BLaER1 treated with 17β-estradiol and CSF1 and Interleukin-3, amounts not matched to agents 10 nM and 100 nM (cell line): ENCODE measurements around the gene MUC6.

Experiments used
- H3K27ac ChIP-seq, 11 experiments: shearing (Covaris generic); formaldehyde crosslinking; 2 replicates each; pipeline ENCODE4 v1.8.1; 2022
- H3K27me3 ChIP-seq, 11 experiments: shearing (Covaris generic); formaldehyde crosslinking; 2 replicates each; pipeline ENCODE4 v1.8.1; 2022
- H3K36me3 ChIP-seq, 11 experiments: shearing (Covaris generic); formaldehyde crosslinking; 2 replicates each; pipeline ENCODE4 v1.8.1; 2022
- H3K4me1 ChIP-seq, 10 experiments: shearing (Covaris generic); formaldehyde crosslinking; 2 replicates each; pipeline ENCODE4 v1.8.1; 2022
- H3K4me2 ChIP-seq, 11 experiments: shearing (Covaris generic); formaldehyde crosslinking; 2 replicates each; pipeline ENCODE4 v1.8.1; 2022
- H3K4me3 ChIP-seq, 10 experiments: shearing (Covaris generic); formaldehyde crosslinking; 2 replicates each; pipeline ENCODE4 v1.8.1; 2022
- H3K9ac ChIP-seq, 11 experiments: shearing (Covaris generic); formaldehyde crosslinking; 2 replicates each; pipeline ENCODE4 v1.8.1; 2022
- H3K9me3 ChIP-seq, 11 experiments: shearing (Covaris generic); formaldehyde crosslinking; replicated peaks in 1 of 11; 2 replicates each; pipeline ENCODE4 v1.8.1; 2022
- H4K20me1 ChIP-seq, 11 experiments: shearing (Covaris generic); formaldehyde crosslinking; 2 replicates each; pipeline ENCODE4 v1.8.1; 2022
- Cebpa-rat ChIP-seq, 11 experiments: shearing (Covaris generic); IDR thresholded peaks; 2 replicates each; pipeline ENCODE4 v1.8.1; 2022

MUC6 gene

DNA sequence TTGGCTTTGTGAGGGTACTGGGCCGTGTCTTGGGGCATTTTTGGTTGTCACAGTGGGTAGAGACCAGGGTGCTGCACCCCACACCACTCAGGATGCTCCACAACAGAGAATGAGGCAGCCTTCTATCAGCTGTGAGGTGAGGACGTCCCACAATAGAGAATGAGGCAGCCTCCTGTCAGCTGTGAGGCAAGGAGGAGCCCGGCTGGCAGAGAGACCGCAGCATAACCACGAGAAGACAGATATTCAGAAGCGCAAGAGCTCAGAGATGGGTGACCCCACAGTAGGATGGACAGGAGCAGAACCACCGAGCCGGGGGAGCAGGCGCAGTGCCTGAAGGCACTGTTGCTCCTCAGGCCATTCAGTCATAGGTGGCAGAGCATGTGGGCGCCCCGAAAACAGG lies 63.3 kb downstream of the MUC6 start:
- H3K27me3 ChIP-seq: no peaks in the 10 kb centered on the region
- no peak for TF ChIP-seq Cebpa-rat (IDR thresholded peaks at IDR 0.05)
- H3K4me3 ChIP-seq: no peak overlapping the region

DNA sequence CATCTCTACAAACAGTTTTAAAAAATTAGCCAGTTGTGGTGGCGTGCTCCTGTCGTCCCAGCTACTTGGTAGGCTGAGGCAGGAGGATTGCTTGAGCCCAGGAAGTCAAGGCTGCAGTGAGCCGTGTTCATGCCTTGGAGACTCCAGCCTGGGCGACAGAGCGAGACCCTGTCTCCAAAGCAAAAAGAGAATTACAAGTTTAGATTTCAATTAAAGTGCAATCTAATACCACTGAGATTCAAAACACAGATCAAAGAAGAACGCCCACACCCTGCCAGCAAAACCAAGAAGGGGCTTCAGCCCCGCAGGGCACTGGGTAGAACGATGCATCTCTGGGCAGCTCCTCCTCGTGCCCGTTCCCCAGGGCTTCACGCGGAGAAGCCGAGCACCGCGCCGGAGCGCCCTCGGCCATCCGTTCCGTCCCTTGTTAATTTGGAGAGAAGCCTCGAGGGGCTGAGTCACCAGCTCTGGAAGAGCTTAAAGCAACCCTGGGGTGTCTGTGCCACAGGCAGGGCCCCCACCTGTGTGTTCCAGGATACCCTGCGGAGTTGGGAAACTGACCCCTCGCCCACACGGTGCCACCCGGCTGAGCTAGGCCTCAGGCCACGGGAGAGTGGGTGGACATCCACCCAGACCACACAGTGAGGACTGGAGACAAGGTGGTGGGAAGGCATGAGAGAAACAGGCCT lies 63.9 kb downstream of the MUC6 start:
- H3K27ac ChIP-seq: peak overlapping the region in 3 of 11 experiments; percentile 28 to 61 (median 36); a peak in 3 of 22 replicates
- TF ChIP-seq Cebpa-rat (IDR thresholded peaks at IDR 0.05): no peak
- peak overlapping the region; percentile 79 to 96 (median 89); a peak in 21 of 22 replicates for H3K4me2 ChIP-seq
- H3K9me3 ChIP-seq: no peaks in the 10 kb centered on the region
- H4K20me1 ChIP-seq: peaks cover 79 to 100% (median 97%) of the 10 kb centered on the region in 11 experiments
- H3K4me1 ChIP-seq: peaks cover 76 to 92% (median 88%) of the 10 kb centered on the region in 10 experiments
- no peak overlapping the region; a peak in 1 of 20 replicates for H3K4me3 ChIP-seq
- peak overlapping the region in 8 of 11 experiments; percentile 11 to 57 (median 42); a peak in 10 of 22 replicates for H3K9ac ChIP-seq
- H3K27me3 ChIP-seq: no peaks in the 10 kb centered on the region
- H3K36me3 ChIP-seq: peaks cover 30 to 89% (median 50%) of the 10 kb centered on the region in 11 experiments

More for the DNA sequence above, 63.3 kb downstream of the MUC6 start:
- peak overlapping the region in 3 of 11 experiments; percentile 28 to 61 (median 36); a peak in 2 of 22 replicates for H3K27ac ChIP-seq
- H4K20me1 ChIP-seq: peaks cover 80 to 100% (median 97%) of the 10 kb centered on the region in 11 experiments
- H3K9me3 ChIP-seq: no peaks in the 10 kb centered on the region
- H3K9ac ChIP-seq: peak overlapping the region in 7 of 11 experiments; percentile 11 to 57 (median 39); a peak in 9 of 22 replicates
- peaks cover 76 to 92% (median 88%) of the 10 kb centered on the region in 10 experiments for H3K4me1 ChIP-seq
- peaks cover 36 to 95% (median 56%) of the 10 kb centered on the region in 11 experiments for H3K36me3 ChIP-seq
- peak overlapping the region; percentile 79 to 96 (median 89); a peak in 20 of 22 replicates for H3K4me2 ChIP-seq

DNA sequence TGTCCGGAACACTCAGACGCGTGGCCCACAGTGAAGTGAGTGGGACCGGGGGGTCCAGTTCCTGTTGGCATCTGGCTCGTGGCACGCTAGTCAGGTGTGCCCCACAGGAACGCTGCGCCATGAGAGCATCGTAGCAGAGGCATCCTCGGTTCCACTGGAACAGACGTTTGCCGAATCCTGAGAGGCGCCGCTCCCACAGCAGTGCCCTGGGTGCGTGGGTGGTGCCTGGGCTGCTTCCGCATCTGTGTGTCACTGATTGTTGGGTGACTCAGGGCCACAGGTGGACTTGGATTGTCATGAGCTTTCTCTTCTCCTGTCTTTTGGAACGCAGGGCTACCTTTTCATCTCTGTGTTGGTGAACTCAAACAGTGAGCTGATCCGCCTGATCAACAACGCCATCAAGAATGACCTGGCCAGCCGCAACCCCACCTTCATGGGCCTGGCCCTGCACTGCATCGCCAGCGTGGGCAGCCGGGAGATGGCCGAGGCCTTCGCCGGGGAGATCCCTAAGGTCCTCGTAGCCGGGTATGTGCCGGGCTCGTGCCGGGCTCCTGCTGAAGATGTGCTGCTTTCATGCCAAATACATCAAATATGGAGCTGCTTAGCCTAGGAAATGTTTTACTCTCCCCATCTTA lies 64.7 kb downstream of the MUC6 start:
- H3K27ac ChIP-seq: peak overlapping the region in 3 of 11 experiments; percentile 4 to 61 (median 37); a peak in 4 of 22 replicates
- H3K36me3 ChIP-seq: peaks cover 24 to 84% (median 42%) of the 10 kb centered on the region in 11 experiments

DNA sequence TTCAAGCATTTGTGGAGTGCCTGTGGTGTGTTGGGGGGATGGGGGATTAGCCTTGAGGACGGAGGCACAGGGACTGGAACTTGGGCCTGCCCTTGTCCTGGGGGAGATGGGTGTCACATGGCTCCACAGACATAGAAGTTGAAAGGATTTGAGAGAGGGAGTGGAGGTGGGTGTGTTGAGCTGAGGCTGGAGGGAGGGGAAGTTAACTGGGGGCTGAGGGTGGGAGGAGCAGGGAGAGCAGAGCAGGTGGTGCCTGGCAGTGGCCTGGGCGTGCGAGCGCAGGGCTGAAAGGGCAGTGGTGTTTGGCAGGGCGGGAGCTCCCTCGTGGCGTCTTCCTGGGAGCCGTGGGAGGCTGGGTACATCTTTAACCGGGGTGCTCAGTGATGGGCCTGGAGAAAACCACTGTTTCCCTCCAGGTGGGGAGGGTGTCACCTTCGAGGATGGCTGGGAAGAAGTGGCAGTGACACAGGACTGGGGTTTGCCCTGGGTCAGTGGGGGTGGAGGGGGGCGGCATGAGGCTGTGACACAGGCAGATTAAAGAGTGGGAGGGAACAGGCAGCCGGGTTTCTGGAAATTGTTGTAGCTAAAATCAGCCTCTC lies 65.3 kb downstream of the MUC6 start:
- H3K4me3 ChIP-seq: peak overlapping the region in 2 of 10 experiments; percentile 1 to 5; a peak in 2 of 20 replicates

More for the DNA sequence above, 64.7 kb downstream of the MUC6 start:
- no peak overlapping the region; a peak in 2 of 20 replicates for H3K4me3 ChIP-seq
- H3K27me3 ChIP-seq: no peaks in the 10 kb centered on the region
- peaks cover 71 to 100% (median 95%) of the 10 kb centered on the region in 11 experiments for H4K20me1 ChIP-seq
- H3K9me3 ChIP-seq: no peaks in the 10 kb centered on the region
- peaks cover 76 to 92% (median 88%) of the 10 kb centered on the region in 10 experiments for H3K4me1 ChIP-seq
- TF ChIP-seq Cebpa-rat (IDR thresholded peaks at IDR 0.05): no peak
- H3K9ac ChIP-seq: peak overlapping the region in 4 of 11 experiments; percentile 39 to 57 (median 44); a peak in 6 of 22 replicates
- H3K4me2 ChIP-seq: peak overlapping the region; percentile 79 to 96 (median 89)

DNA sequence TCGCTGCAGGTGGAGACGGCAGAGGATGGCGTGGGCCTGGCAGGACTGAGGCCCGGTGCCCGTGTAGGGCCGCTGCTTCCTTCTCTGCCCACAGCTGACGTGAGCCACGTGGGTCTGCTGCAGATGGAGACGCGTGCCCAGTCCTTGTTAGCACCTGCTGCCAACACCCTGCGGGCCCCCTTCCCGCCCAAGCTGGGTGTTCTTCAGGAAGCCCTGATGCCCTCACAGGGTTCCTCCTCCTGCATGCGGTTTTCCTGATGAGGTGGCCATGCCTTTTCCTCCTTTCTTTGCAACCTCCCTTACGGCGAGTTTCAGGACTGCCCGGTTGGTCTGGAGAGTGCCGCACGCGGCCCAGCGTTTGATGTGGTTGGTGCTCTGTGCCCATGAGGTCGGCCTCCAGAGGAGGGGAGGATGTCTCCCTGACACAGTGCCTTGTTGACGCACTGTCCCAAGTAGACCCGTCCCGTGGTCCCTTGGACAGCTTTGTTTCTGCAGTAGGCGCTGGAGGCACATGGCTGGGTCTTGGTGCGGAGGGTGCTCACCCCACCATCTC lies 66.1 kb downstream of the MUC6 start:
- Histone ChIP-seq H3K4me1 (peaks cover 77 to 92% (median 86%) of the 10 kb centered on the region in 10 experiments), H3K27ac (peak overlapping the region in 6 of 11 experiments; percentile 1 to 61 (median 32); a peak in 8 of 22 replicates), H3K36me3 (peaks cover 22 to 80% (median 37%) of the 10 kb centered on the region in 11 experiments), H4K20me1 (peaks cover 60 to 100% (median 95%) of the 10 kb centered on the region in 11 experiments), H3K9ac (peak overlapping the region in 4 of 11 experiments; percentile 10 to 57 (median 42); a peak in 4 of 22 replicates), H3K4me3 (peak overlapping the region in 2 of 10 experiments; percentile 1 to 5; a peak in 3 of 20 replicates), H3K4me2 (peak overlapping the region; percentile 79 to 96 (median 89)), H3K27me3 (no peaks in the 10 kb centered on the region), H3K9me3 (no peaks in the 10 kb centered on the region)
- TF ChIP-seq Cebpa-rat (IDR thresholded peaks at IDR 0.05): no peak

More for the DNA sequence above, 65.3 kb downstream of the MUC6 start:
- peak overlapping the region in 5 of 11 experiments; percentile 18 to 61 (median 37); a peak in 6 of 22 replicates for H3K27ac ChIP-seq
- no peaks in the 10 kb centered on the region for H3K9me3 ChIP-seq
- no peak for TF ChIP-seq Cebpa-rat (IDR thresholded peaks at IDR 0.05)
- H3K27me3 ChIP-seq: no peaks in the 10 kb centered on the region
- peak overlapping the region in 5 of 11 experiments; percentile 17 to 57 (median 42); a peak in 6 of 22 replicates for H3K9ac ChIP-seq
- H3K4me2 ChIP-seq: peak overlapping the region; percentile 79 to 96 (median 89)
- peaks cover 78 to 92% (median 88%) of the 10 kb centered on the region in 10 experiments for H3K4me1 ChIP-seq
- H3K36me3 ChIP-seq: peaks cover 22 to 80% (median 41%) of the 10 kb centered on the region in 11 experiments
- peaks cover 66 to 100% (median 95%) of the 10 kb centered on the region in 11 experiments for H4K20me1 ChIP-seq

DNA sequence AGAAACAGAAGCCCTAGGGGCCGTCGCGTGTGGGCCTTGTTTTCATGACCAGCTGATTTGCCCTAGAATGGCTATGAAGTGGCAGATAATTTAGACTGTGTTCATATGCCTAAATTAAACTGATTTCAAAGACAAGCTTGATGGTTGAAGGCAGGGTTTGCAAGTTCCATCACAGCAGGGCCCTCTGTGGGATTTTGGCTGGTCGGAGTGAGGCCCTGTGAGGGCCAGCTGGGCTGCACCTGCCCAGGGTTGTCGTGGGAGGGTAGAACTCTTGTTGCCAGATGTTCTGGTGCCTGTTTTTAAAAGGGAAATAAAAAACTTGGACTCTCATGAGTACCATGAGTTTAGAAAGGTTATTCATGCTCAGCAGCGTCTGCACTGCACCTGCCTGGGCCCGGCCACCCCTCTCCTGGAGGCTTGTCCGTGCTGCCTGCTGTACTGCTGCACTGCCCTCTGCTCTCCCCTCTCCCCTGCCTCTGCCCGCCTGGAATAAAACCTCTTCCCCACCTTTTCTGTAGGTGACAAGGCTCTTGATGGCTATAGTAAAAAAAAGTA lies 66.8 kb downstream of the MUC6 start:
- Histone ChIP-seq H3K9me3 (no peaks in the 10 kb centered on the region), H3K4me3 (peak overlapping the region in 1 of 10 experiments; percentile 5; a peak in 1 of 20 replicates), H3K9ac (peak overlapping the region in 3 of 11 experiments; percentile 5 to 24 (median 16); a peak in 4 of 22 replicates), H3K27ac (peak overlapping the region in 4 of 11 experiments; percentile 0 to 43 (median 24); a peak in 5 of 22 replicates), H3K4me1 (peaks cover 77 to 94% (median 85%) of the 10 kb centered on the region in 10 experiments), H3K36me3 (peaks cover 18 to 74% (median 31%) of the 10 kb centered on the region in 11 experiments; a peak in 21 of 22 replicates), H3K4me2 (peak overlapping the region; percentile 79 to 96 (median 89)), H3K27me3 (no peaks in the 10 kb centered on the region), H4K20me1 (peaks cover 59 to 98% (median 91%) of the 10 kb centered on the region in 11 experiments)
- TF ChIP-seq Cebpa-rat (IDR thresholded peaks at IDR 0.05): no peak

DNA sequence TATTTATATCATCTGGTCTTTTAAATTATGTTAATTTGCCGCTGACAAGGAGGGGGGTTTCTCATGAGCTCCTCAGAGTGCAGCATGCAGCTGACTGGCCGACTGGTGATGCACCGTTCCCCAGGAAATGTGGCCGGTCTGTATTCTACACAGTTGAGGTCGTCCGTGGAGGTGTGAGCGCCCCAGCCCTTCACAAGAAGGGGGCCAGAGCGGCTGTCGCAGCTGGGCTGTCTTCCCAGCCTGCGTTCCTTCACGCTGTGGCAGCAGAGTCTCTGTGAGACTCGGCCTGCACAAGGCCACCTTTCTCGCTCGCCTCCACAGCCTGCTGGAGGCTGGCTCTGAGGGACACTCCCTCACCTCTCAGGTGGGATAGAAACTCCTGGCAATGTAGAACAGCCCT lies 67.7 kb downstream of the MUC6 start:
- peak overlapping the region; percentile 79 to 96 (median 89) for H3K4me2 ChIP-seq
- H3K36me3 ChIP-seq: peaks cover 21 to 74% (median 34%) of the 10 kb centered on the region in 11 experiments
- peaks cover 60 to 98% (median 85%) of the 10 kb centered on the region in 11 experiments for H4K20me1 ChIP-seq
- no peak for TF ChIP-seq Cebpa-rat (IDR thresholded peaks at IDR 0.05)
- peak overlapping the region in 5 of 11 experiments; percentile 39 to 65 (median 60); a peak in 10 of 22 replicates for H3K27ac ChIP-seq
- H3K4me1 ChIP-seq: peaks cover 77 to 88% (median 81%) of the 10 kb centered on the region in 10 experiments
- H3K4me3 ChIP-seq: peak overlapping the region in 4 of 10 experiments; percentile 3 to 43 (median 14); a peak in 3 of 20 replicates
- H3K9ac ChIP-seq: peak overlapping the region in 8 of 11 experiments; percentile 10 to 69 (median 44); a peak in 13 of 22 replicates
- no peaks in the 10 kb centered on the region for H3K9me3 ChIP-seq
- no peaks in the 10 kb centered on the region for H3K27me3 ChIP-seq
